Fibroblast of the aortic adventitia (primary cell): ENCODE data around the gene MBD3L5. TPM values are rescaled to one million over a fixed set of nuclear protein-coding genes. Genes with fewer than 3 reads are reported as not detected.
"Not testable (repeated sequence)": the region's sequence is repeated elsewhere in the genome, so short reads cannot be mapped to it uniquely, and the experiment has no call there.

Source experiments
- DNase-seq: peaks from one replicate; pipeline ENCODE4 v3.0.0-alpha.2; 2010; ENCODE audit warnings: low read depth
- H3K4me3 ChIP-seq: 2 replicates; pipeline ENCODE4 v1.5.1; 2011; ENCODE audit warnings: low read depth, mild to moderate bottlenecking, control low read depth, low read length, moderate library complexity
- total RNA-seq: library from RNA; depleted of rRNA; stranded (reverse); fragments of >200 nt; gene quantifications from 2 replicates; pipeline ENCODE4 v1.2.3, GENCODE V29; 2012; ENCODE audit warnings: low replicate concordance
- TF ChIP-seq, protein P1 (sequence below): IDR thresholded peaks from 2 replicates; pipeline ENCODE4 v1.5.1; 2011; ENCODE audit warnings: mild to moderate bottlenecking, low read length, control low read depth, inconsistent platforms; ENCODE audit not compliant: insufficient read depth

Gene MBD3L5
- total RNA-seq, 1 donor = not detected

DNA sequence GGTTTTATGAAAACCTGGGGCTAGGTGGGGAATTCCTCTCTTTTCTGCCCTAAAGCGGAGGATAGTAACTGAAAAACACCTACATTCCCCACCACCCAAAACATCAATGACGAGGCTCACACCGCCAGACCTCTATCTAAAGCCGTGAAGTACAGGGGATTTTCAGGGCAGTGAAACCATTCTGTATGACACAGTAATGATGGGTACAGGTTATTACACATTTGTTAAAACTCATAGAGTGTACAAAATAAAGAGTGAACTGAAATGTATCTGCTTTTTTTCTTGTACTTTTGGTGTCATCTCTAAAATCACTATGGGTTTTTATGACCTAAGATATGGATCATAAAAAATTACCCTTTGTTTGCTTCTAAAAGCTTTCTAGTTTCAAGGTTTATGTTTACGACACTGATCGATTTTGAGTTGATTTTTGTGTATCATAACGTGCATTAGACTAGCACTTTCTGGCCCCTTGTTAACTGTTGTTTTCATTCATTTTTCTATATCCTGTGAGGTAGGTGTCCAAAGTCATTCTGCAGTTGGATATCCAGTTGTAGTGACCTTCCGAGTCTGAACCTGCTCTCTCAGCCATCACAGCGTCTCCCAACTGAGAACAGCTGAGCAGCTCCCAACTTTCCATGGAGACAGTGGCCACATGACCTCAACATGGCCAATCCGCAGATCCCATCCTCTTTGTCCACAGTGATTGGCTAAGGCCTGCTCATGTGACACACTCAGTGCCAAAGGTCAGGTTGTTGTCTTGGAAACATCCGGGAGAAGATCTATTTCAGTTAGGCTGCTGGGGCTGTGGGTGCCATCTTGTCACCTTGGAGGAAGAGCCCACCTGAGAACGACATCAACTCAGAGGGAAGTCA lies 19.4 kb upstream of the MBD3L5 start:
- DNase-seq = no peak
- TF ChIP-seq, protein P1, sequence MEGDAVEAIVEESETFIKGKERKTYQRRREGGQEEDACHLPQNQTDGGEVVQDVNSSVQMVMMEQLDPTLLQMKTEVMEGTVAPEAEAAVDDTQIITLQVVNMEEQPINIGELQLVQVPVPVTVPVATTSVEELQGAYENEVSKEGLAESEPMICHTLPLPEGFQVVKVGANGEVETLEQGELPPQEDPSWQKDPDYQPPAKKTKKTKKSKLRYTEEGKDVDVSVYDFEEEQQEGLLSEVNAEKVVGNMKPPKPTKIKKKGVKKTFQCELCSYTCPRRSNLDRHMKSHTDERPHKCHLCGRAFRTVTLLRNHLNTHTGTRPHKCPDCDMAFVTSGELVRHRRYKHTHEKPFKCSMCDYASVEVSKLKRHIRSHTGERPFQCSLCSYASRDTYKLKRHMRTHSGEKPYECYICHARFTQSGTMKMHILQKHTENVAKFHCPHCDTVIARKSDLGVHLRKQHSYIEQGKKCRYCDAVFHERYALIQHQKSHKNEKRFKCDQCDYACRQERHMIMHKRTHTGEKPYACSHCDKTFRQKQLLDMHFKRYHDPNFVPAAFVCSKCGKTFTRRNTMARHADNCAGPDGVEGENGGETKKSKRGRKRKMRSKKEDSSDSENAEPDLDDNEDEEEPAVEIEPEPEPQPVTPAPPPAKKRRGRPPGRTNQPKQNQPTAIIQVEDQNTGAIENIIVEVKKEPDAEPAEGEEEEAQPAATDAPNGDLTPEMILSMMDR = no peak
- H3K4me3 ChIP-seq = no peak overlapping the region

DNA sequence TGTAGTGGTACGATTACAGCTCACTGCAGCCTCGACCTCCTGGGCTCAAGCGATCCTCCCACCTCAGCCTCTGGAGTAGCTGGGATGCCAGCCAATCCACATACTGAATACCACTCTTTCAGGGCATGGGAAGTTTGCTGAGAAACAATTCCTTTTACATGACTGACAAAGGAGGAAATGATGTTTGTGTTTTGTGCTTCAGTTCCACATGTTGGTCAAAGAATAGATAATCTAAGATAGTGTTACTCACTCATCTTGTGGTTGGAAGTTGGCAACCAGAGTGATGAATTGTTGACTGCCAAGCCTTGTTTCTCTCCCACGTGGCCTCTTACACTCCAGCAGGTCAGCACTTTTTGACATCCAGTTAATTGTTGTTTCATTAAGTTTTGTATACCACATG lies 16.7 kb upstream of the MBD3L5 start:
- no peak overlapping the region for H3K4me3 ChIP-seq
- TF ChIP-seq, protein P1 = no peak
- DNase-seq = no peak

DNA sequence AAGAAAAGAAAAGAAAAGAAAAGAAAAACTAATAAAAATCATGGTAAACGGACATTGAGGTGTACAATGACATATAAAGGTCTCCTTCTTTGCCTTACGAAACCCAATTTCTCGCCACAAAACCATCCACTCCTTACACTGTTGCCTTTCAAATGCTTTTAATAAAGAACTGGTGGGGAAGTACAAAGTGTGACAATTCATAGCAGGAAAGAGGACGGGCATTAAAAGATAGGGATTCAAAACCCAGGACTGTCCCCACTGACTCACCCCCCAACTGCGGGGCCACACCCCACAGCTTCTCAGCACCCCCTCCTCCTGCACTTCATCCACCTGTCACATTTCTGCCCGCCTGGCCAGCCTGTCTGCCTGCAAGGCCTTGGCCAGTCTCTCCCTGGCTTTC lies 11.6 kb upstream of the MBD3L5 start:
- no peak overlapping the region for H3K4me3 ChIP-seq
- TF ChIP-seq, protein P1 = no peak
- DNase-seq = no peak

GRCh38 chr19:7021331-7021730 lies 9.0 kb upstream of the MBD3L5 start, which contains the start of gene MBD3L2B:
TSS of gene MBD3L2B (minus strand) at chr19:7021431. CDS start at chr19:7021397, 34 bp downstream.
- H3K4me3 ChIP-seq, DNase-seq: not testable (repeated sequence)

DNA sequence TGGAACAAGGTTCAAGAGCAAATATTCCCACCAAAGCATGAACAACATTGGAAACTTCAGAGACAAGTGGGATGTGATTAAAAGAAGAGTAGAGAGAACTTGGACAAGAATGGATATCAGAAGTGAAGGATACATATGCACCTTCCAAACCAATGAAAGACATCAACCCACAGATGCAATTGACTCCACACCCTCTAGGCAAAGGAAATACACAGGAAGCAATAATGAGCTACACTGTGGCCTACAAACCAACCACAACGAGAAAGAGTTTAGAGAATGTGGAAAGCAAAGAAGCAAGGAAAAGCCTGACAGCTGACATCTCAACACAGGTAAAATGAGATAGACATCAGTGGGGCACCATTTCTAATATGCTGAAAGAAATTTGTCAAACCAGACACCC lies 1.6 kb upstream of the MBD3L5 start:
- not testable (repeated sequence) for H3K4me3 ChIP-seq, DNase-seq

DNA sequence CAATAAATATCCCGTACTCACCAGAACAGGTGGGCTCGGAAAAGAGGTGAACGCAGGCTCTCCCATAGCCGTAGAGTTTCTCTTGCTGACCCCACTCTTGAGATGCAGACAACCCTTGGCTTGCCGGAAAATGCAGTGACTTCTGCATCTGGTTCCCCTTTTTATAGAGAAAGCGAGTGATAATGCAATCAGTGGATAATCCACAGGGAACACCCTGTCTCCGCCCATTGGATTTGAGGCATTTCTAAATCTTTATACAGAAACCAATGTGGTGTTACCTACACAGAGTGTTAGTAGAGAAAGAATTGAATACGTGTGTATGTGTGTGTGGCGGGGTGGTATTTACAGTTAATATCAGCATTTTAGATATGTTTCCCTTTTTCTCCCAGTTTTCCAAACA lies 9.7 kb downstream of the MBD3L5 start, which contains the start of gene MBD3L4:
MBD3L4 (minus strand) TSS at position 101 of the 400 bp plus-strand sequence; CDS start at position 66, 35 bp downstream.
- H3K4me3 ChIP-seq, DNase-seq: not testable (repeated sequence)

DNA sequence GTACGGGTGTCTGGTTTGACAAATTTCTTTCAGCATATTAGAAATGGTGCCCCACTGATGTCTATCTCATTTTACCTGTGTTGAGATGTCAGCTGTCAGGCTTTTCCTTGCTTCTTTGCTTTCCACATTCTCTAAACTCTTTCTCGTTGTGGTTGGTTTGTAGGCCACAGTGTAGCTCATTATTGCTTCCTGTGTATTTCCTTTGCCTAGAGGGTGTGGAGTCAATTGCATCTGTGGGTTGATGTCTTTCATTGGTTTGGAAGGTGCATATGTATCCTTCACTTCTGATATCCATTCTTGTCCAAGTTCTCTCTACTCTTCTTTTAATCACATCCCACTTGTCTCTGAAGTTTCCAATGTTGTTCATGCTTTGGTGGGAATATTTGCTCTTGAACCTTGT lies 11.2 kb downstream of the MBD3L5 start:
- H3K4me3 ChIP-seq, DNase-seq: not testable (repeated sequence)

GRCh38 chr19:7049021-7049420 lies 18.6 kb downstream of the MBD3L5 start, which contains the start of gene MBD3L2:
TSS of gene MBD3L2 (plus strand) at chr19:7049321. CDS start at chr19:7049374, 53 bp downstream.
- not testable (repeated sequence) for DNase-seq, H3K4me3 ChIP-seq

DNA sequence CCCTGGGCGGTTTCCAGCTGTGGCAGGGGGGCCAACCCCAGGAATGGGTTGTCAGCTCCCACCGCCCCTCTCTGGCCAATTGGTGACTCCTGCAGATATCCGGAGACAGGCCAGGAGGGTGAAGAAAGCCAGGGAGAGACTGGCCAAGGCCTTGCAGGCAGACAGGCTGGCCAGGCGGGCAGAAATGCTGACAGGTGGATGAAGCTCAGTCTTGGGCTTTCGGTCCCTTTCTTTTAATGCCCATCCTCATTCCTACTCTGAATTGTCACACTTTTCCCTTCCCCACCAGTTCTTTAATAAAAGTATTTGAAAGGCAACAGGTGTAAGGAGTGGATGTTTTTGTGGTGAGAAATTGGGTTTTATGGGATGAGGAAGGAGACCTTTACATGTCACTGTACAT lies 21.0 kb downstream of the MBD3L5 start:
- DNase-seq, H3K4me3 ChIP-seq: not testable (repeated sequence)

DNA sequence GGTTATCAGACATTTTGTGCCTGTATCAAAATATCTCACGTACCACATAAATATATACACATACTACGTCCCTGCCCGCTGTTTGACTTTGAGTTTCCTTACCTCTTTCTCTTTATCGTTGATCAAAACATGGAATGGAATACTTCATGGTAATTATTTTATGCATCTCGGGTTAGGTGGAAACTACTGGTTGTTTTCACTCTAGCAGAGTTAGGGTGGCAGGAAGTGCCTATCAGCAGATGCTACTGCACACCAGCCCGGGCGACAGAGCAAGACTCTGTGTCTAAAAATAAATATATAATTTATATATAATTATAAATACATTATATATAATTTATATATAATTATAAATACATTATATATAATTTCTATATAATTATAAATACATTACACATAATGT lies 22.5 kb downstream of the MBD3L5 start:
- DNase-seq, H3K4me3 ChIP-seq: not testable (repeated sequence)

GRCh38 chr19:7054635-7055368 lies 24.4 kb downstream of the MBD3L5 start:
- DNase-seq = not testable (repeated sequence)

DNA sequence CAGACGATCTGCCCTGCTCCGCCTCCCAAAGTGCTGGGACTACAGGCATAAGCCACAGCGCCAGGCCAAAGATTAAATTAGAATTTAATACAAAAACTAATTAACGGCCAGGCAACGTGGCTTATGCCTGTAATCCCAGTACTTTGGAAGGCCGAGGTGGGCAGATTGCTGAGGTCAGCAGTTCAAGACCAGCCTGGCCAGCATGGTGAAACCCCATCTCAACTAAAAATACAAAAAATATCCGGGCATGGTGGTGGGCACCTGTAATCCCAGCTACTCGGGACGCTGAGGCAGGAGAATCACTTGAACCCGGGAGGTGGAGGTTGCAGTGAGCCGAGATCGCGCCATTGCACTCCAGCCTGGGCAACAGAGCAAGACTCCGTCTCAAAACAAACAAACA lies 25.3 kb downstream of the MBD3L5 start:
- not testable (repeated sequence) for DNase-seq, H3K4me3 ChIP-seq

More at GRCh38 chr19:7054635-7055368, 24.4 kb downstream of the MBD3L5 start:
- not testable (repeated sequence) for H3K4me3 ChIP-seq

GRCh38 chr19:7056371-7056770 lies 26.0 kb downstream of the MBD3L5 start:
- H3K4me3 ChIP-seq, DNase-seq: not testable (repeated sequence)

DNA sequence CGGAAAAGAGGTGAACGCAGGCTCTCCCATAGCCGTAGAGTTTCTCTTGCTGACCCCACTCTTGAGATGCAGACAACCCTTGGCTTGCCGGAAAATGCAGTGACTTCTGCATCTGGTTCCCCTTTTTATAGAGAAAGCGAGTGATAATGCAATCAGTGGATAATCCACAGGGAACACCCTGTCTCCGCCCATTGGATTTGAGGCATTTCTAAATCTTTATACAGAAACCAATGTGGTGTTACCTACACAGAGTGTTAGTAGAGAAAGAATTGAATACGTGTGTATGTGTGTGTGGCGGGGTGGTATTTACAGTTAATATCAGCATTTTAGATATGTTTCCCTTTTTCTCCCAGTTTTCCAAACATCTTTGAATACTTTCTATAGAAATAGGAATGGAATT lies 28.2 kb downstream of the MBD3L5 start, which contains the start of gene MBD3L3:
MBD3L3 (minus strand) TSS at position 101 of the 400 bp plus-strand sequence; CDS start at position 30, 71 bp downstream.
- not testable (repeated sequence) for DNase-seq, H3K4me3 ChIP-seq

DNA sequence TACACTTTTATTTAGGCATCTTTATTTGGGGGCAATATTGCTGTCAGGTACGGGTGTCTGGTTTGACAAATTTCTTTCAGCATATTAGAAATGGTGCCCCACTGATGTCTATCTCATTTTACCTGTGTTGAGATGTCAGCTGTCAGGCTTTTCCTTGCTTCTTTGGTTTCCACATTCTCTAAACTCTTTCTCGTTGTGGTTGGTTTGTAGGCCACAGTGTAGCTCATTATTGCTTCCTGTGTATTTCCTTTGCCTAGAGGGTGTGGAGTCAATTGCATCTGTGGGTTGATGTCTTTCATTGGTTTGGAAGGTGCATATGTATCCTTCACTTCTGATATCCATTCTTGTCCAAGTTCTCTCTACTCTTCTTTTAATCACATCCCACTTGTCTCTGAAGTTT lies 29.6 kb downstream of the MBD3L5 start:
- H3K4me3 ChIP-seq, DNase-seq: not testable (repeated sequence)
